Fibroblast of villous mesenchyme (primary cell): ENCODE data around the gene FAM171A2. TPM values are rescaled to one million over a fixed set of nuclear protein-coding genes. Genes with fewer than 3 reads are reported as not detected.
"Not testable (repeated sequence)": the region's sequence is repeated elsewhere in the genome, so short reads cannot be mapped to it uniquely, and the experiment has no call there.

Experiments
- DNase-seq: peaks from one replicate; pipeline ENCODE4 v3.0.0-alpha.2; 2010; ENCODE audit warnings: low read depth
- H3K4me3 ChIP-seq: 2 replicates; pipeline ENCODE4 v1.5.1; 2011; ENCODE audit warnings: low read depth, mild to moderate bottlenecking, low read length
- total RNA-seq: library from RNA; depleted of rRNA; stranded (reverse); fragments of >200 nt; gene quantifications from 2 replicates; pipeline ENCODE4 v1.2.3, GENCODE V29; 2012
- TF ChIP-seq, protein P1 (sequence below): IDR thresholded peaks from 2 replicates; pipeline ENCODE4 v1.5.1; 2012; ENCODE audit warnings: low read depth, mild to moderate bottlenecking, low read length; ENCODE audit not compliant: insufficient read depth

The FAM171A2 gene
- total RNA-seq, 1 donor = 0.86 TPM

DNA sequence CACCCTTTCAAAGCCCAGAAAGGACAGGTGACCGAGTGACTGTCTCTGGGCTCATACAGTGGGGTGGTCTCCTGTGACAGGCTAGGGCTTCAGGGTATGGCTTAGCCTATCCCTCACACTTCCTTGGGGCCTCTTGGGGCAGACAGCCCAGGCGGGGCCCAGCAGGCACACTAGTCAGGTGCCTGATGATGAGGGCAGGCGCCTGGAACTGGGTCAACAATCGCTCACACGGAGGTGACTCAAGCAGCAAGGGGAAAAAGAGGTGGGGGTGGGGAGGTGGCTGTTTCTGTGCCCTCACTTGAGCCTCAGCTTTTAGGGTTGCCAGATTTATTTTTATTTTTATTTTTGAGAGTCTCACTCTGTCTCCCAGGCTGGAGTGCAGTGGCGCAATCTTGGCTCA lies 25.0 kb downstream of the FAM171A2 start:
- no peak overlapping the region for H3K4me3 ChIP-seq
- TF ChIP-seq, protein P1, sequence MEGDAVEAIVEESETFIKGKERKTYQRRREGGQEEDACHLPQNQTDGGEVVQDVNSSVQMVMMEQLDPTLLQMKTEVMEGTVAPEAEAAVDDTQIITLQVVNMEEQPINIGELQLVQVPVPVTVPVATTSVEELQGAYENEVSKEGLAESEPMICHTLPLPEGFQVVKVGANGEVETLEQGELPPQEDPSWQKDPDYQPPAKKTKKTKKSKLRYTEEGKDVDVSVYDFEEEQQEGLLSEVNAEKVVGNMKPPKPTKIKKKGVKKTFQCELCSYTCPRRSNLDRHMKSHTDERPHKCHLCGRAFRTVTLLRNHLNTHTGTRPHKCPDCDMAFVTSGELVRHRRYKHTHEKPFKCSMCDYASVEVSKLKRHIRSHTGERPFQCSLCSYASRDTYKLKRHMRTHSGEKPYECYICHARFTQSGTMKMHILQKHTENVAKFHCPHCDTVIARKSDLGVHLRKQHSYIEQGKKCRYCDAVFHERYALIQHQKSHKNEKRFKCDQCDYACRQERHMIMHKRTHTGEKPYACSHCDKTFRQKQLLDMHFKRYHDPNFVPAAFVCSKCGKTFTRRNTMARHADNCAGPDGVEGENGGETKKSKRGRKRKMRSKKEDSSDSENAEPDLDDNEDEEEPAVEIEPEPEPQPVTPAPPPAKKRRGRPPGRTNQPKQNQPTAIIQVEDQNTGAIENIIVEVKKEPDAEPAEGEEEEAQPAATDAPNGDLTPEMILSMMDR = no peak
- no peak for DNase-seq

- TF ChIP-seq, protein P1 = no peak
- DNase-seq = no peak
- no peak overlapping the region for H3K4me3 ChIP-seq
These were observed 27.7 kb downstream of the FAM171A2 start for GRCh38 chr17:44335968-44336367.

GRCh38 chr17:44335564-44335963 lies 28.1 kb downstream of the FAM171A2 start:
- H3K4me3 ChIP-seq = no peak overlapping the region
- TF ChIP-seq, protein P1 = no peak
- DNase-seq = no peak

- no peak for DNase-seq
- H3K4me3 ChIP-seq = no peak overlapping the region
- TF ChIP-seq, protein P1 = no peak
These were observed 28.9 kb downstream of the FAM171A2 start for GRCh38 chr17:44334727-44335126.

DNA sequence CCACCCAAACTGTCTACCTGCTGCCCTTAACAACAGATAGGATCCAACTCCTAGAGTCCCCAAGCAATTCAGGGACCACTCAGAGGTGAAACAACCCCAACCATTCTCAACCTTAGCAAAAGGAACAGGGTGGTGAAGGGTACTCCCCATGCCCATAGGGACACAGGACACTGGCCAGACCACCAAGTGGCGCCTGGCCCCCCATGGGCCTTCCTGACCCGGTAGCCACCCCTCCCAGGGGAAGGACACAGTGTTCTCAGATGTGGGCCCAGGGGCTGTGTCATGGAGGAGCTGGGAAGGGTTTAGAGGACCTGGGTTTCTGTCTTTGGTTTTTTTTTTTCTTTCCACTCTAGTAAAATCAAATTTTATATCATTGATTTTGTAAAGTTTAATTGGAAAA lies 29.3 kb downstream of the FAM171A2 start:
- TF ChIP-seq, protein P1 = no peak
- no peak for DNase-seq

GRCh38 chr17:44333371-44333770 lies 30.3 kb downstream of the FAM171A2 start:
- DNase-seq = no peak
- TF ChIP-seq, protein P1 = no peak
- H3K4me3 ChIP-seq = no peak overlapping the region

More for the DNA sequence above, 29.3 kb downstream of the FAM171A2 start:
- no peak overlapping the region for H3K4me3 ChIP-seq

GRCh38 chr17:44331249-44331760 lies 32.3 kb downstream of the FAM171A2 start:
- peak; percentile 79 for DNase-seq
- no peak overlapping the region for H3K4me3 ChIP-seq
- TF ChIP-seq, protein P1 = peak; percentile 75

- H3K4me3 ChIP-seq, DNase-seq: not testable (repeated sequence)
These were observed 33.4 kb downstream of the FAM171A2 start for GRCh38 chr17:44330263-44330662.

DNA sequence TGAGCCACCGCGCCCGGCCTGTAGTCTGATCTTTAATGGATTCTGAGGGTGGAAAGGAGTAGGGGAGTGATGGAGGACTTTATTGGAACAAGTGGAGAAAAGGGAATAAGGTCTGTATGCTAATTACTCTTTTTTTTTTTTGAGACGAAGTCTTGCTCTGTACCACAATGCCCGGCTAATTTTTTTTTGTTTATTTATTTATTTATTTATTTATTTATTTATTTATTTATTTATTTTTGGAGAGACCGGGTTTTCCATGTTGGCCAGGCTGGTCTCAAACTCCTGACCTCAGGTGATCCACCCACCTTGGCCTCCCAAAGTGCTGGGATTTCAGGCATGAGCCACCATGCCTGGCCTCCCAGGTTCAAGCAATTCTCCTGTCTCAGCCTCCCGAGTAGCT lies 34.1 kb downstream of the FAM171A2 start:
- DNase-seq, H3K4me3 ChIP-seq: not testable (repeated sequence)
